Caco-2 (cell line): ENCODE results near the gene RAB10. TPM values are rescaled to one million over a fixed set of nuclear protein-coding genes. Genes with fewer than 3 reads are reported as not detected.

Source experiments
- BruUV-seq: library from RNA; stranded (reverse); fragments of 400-500 nt; replicated peaks from 2 replicates; lab custom pipeline; 2021; lab: Mats Ljungman, UMichigan
- CTCF ChIA-PET: fragments of 300-600 bp; sonication (Branson Sonifier 250); formaldehyde crosslinking; loops from one replicate; lab custom pipeline; 2022; ENCODE audit warnings: antibody characterized with exemption; lab: Charles Lee
- POLR2A ChIA-PET: fragments of 300-600 bp; sonication (Branson Sonifier 250); formaldehyde crosslinking; loops from one replicate; lab custom pipeline; 2022; ENCODE audit warnings: antibody characterized with exemption; lab: Charles Lee
- DNase-seq, 2 experiments: peaks; one replicate each; pipeline versions ENCODE4 v3.0.0 to v3.0.0-alpha.2; 2020 to 2022
- H3K27me3 ChIP-seq: replicated peaks from 2 replicates; pipeline ENCODE4 v1.6.0; 2011; ENCODE audit warnings: low read length; ENCODE audit not compliant: control insufficient read depth, insufficient read depth
- H3K36me3 ChIP-seq: 2 replicates; pipeline ENCODE4 v1.5.1; 2011; ENCODE audit warnings: low read length; ENCODE audit not compliant: control insufficient read depth, insufficient read depth
- H3K4me1 ChIP-seq: fragments of 250-450 bp; sonication (Bioruptor Pico); 2 replicates; pipeline ENCODE4 v1.5.1; 2020; ENCODE audit warnings: mild to moderate bottlenecking
- H3K4me3 ChIP-seq: 2 replicates; pipeline ENCODE4 v1.5.1; 2011; ENCODE audit warnings: low read depth, mild to moderate bottlenecking, control low read depth, low read length
- H3K9me3 ChIP-seq: fragments of 250-450 bp; sonication (Bioruptor Pico); 2 replicates; pipeline ENCODE4 v1.5.1; 2020; ENCODE audit warnings: mild to moderate bottlenecking, moderate library complexity
- H3K27ac Mint-ChIP-seq: one replicate; pipeline ENCODE4 v1.8.0; 2022; ENCODE audit warnings: mixed read lengths; ENCODE audit not compliant: unreplicated experiment
- H3K27me3 Mint-ChIP-seq: one replicate; pipeline ENCODE4 v1.8.0; 2022; ENCODE audit warnings: mixed read lengths; ENCODE audit not compliant: insufficient read depth, unreplicated experiment
- H3K36me3 Mint-ChIP-seq: one replicate; pipeline ENCODE4 v1.8.0; 2022; ENCODE audit warnings: mild to moderate bottlenecking, mixed read lengths; ENCODE audit not compliant: insufficient read depth, unreplicated experiment
- H3K4me1 Mint-ChIP-seq: one replicate; pipeline ENCODE4 v1.8.0; 2022; ENCODE audit warnings: low read depth, mixed read lengths; ENCODE audit not compliant: unreplicated experiment
- H3K4me3 Mint-ChIP-seq: one replicate; pipeline ENCODE4 v1.8.0; 2022; ENCODE audit warnings: mild to moderate bottlenecking, moderate library complexity, mixed read lengths; ENCODE audit not compliant: unreplicated experiment
- H3K9me3 Mint-ChIP-seq: one replicate; pipeline ENCODE4 v1.8.0; 2022; ENCODE audit warnings: mixed read lengths; ENCODE audit not compliant: unreplicated experiment
- CTCF ChIP-seq, 2 experiments: fragments of 200-600 bp in 1 of 2; IDR thresholded peaks; 1 replicate in 1 of 2; 2 replicates in 1 of 2; pipeline versions ENCODE4 v1.5.1 to v1.8.0; 2011 to 2022; ENCODE audit warnings: antibody characterized with exemption in 1 of 2, control low read depth in 1 of 2, inconsistent platforms in 1 of 2, low read depth in 1 of 2, low read length in 1 of 2, mild to moderate bottlenecking in 1 of 2, moderate library complexity in 1 of 2; ENCODE audit not compliant: insufficient read depth in 1 of 2, severe bottlenecking in 1 of 2, unreplicated experiment in 1 of 2
- intact Hi-C: fragments of 100-400 bp; cut with micrococcal nuclease; formaldehyde crosslinking; loops from one replicate; pipeline ENCODE4 v1.10.0; 2022; ENCODE audit not compliant: unreplicated experiment
- total RNA-seq: library from RNA; stranded (reverse); gene quantifications from 2 replicates; pipeline ENCODE4 v1.2.3, GENCODE V29; 2022

The RAB10 gene
- total RNA-seq, 1 experiment from 2014 or later: 213 TPM

- H3K4me1 ChIP-seq: no peaks in the 10 kb centered on the region
- ChIA-PET POLR2A (no interaction called here), CTCF (no interaction called here)
- no TSS peak for BruUV-seq
- intact Hi-C loops: no loop called here
- Mint-ChIP-seq H3K27me3 (no peaks in the 10 kb centered on the region), H3K36me3 (peaks cover 86% of the 10 kb centered on the region), H3K4me3 (no peak overlapping the region), H3K27ac (no peak overlapping the region), H3K9me3 (no peaks in the 10 kb centered on the region), H3K4me1 (peaks cover 3% of the 10 kb centered on the region)
- no peaks in the 10 kb centered on the region for H3K27me3 ChIP-seq
- H3K4me3 ChIP-seq: no peak overlapping the region
- no peak for TF ChIP-seq CTCF (IDR thresholded peaks at IDR 0.05; ENCODE audit: insufficient read depth in 1 of 2, low read depth in 1 of 2, low read length in 1 of 2, severe bottlenecking in 1 of 2, unreplicated experiment in 1 of 2)
- no peak for DNase-seq
- H3K9me3 ChIP-seq: no peaks in the 10 kb centered on the region
- no peaks in the 10 kb centered on the region for H3K36me3 ChIP-seq
Measured at GRCh38 chr2:26130763-26131162, 96.9 kb downstream of the RAB10 start.

GRCh38 chr2:26136451-26136850 lies 102.6 kb downstream of the RAB10 start:
- CTCF ChIA-PET: no interaction called here
- H3K4me1 ChIP-seq: no peaks in the 10 kb centered on the region
- POLR2A ChIA-PET: no interaction called here
- no peaks in the 10 kb centered on the region for H3K9me3 ChIP-seq
- H3K27ac Mint-ChIP-seq: no peak overlapping the region
- no peaks in the 10 kb centered on the region for H3K9me3 Mint-ChIP-seq
- no peak for DNase-seq
- H3K4me3 ChIP-seq: no peak overlapping the region
- TF ChIP-seq CTCF (IDR thresholded peaks at IDR 0.05; ENCODE audit: insufficient read depth in 1 of 2, low read depth in 1 of 2, low read length in 1 of 2, severe bottlenecking in 1 of 2, unreplicated experiment in 1 of 2): no peak
- no peaks in the 10 kb centered on the region for H3K27me3 Mint-ChIP-seq
- H3K36me3 ChIP-seq: no peaks in the 10 kb centered on the region
- H3K27me3 ChIP-seq: no peaks in the 10 kb centered on the region
- intact Hi-C loops: no loop called here
- H3K4me1 Mint-ChIP-seq: peaks cover 7% of the 10 kb centered on the region
- no TSS peak for BruUV-seq
- no peak overlapping the region for H3K4me3 Mint-ChIP-seq
- peaks cover 64% of the 10 kb centered on the region for H3K36me3 Mint-ChIP-seq

GRCh38 chr2:26139269-26140183 lies 105.6 kb downstream of the RAB10 start:
- CTCF ChIA-PET: no interaction called here
- no peaks in the 10 kb centered on the region for H3K27me3 ChIP-seq

More at GRCh38 chr2:26139269-26140183, 105.6 kb downstream of the RAB10 start:
- Histone ChIP-seq H3K36me3 (no peaks in the 10 kb centered on the region), H3K4me3 (no peak overlapping the region), H3K4me1 (0 out of 2 replicates have a peak, but pooled peaks cover 11% of the 10 kb centered on the region), H3K9me3 (no peaks in the 10 kb centered on the region)
- no peaks in the 10 kb centered on the region for H3K27me3 Mint-ChIP-seq
- peaks cover 44% of the 10 kb centered on the region for H3K36me3 Mint-ChIP-seq
- no peak overlapping the region for H3K27ac Mint-ChIP-seq
- no peak for TF ChIP-seq CTCF (IDR thresholded peaks at IDR 0.05; ENCODE audit: insufficient read depth in 1 of 2, low read depth in 1 of 2, low read length in 1 of 2, severe bottlenecking in 1 of 2, unreplicated experiment in 1 of 2)
- intact Hi-C loops: no loop called here
- H3K4me1 Mint-ChIP-seq: peaks cover 19% of the 10 kb centered on the region
- BruUV-seq: no TSS peak
- DNase-seq: no peak
- H3K4me3 Mint-ChIP-seq: no peak overlapping the region
- no peaks in the 10 kb centered on the region for H3K9me3 Mint-ChIP-seq
- POLR2A ChIA-PET: no interaction called here
